CD4-positive, alpha-beta T cell treated with Interleukin-2 at 100 ng/mL for 4 hours (primary cell): ENCODE results near the gene CRYBB1.
A peak's percentile ranks its signal among the peaks of the same experiment; 100 is the strongest.

Source experiments
- DNase-seq: peaks from one replicate; pipeline ENCODE4 v3.0.0-alpha.2; 2020; ENCODE audit warnings: low spot score

Gene CRYBB1

GRCh38 chr22:26577081-26577480 is 40.7 kb downstream of the CRYBB1 start:
- DNase-seq, result no peak

- DNase-seq, result no peak
Observed at GRCh38 chr22:26576026-26576680, 41.7 kb downstream of the CRYBB1 start.

- DNase-seq, result no peak
Observed at GRCh38 chr22:26574001-26574723, 43.7 kb downstream of the CRYBB1 start.

- DNase-seq, result no peak
Observed at GRCh38 chr22:26573026-26573662, 44.7 kb downstream of the CRYBB1 start.

GRCh38 chr22:26570864-26571525 is 46.8 kb downstream of the CRYBB1 start:
- no peak for DNase-seq

- DNase-seq, result no peak
Observed at GRCh38 chr22:26570115-26570514, 47.7 kb downstream of the CRYBB1 start.

- no peak for DNase-seq
Observed at GRCh38 chr22:26568207-26568706, 49.6 kb downstream of the CRYBB1 start.

- no peak for DNase-seq
Observed at GRCh38 chr22:26567610-26568009, 50.2 kb downstream of the CRYBB1 start.

GRCh38 chr22:26566994-26567393 is 50.8 kb downstream of the CRYBB1 start:
- DNase-seq, result no peak

GRCh38 chr22:26565889-26566288 is 51.9 kb downstream of the CRYBB1 start:
- DNase-seq, result peak; percentile 17

- DNase-seq, result no peak
Observed at GRCh38 chr22:26565181-26565580, 52.6 kb downstream of the CRYBB1 start.

- no peak for DNase-seq
Observed at GRCh38 chr22:26564672-26565071, 53.2 kb downstream of the CRYBB1 start.

GRCh38 chr22:26564181-26564580 is 53.6 kb downstream of the CRYBB1 start:
- DNase-seq, result no peak

GRCh38 chr22:26563022-26563421 is 54.8 kb downstream of the CRYBB1 start:
- DNase-seq, result peak; percentile 32

GRCh38 chr22:26561756-26562417 is 55.9 kb downstream of the CRYBB1 start:
- no peak for DNase-seq

- no peak for DNase-seq
Observed at GRCh38 chr22:26559961-26560575, 57.8 kb downstream of the CRYBB1 start.

- DNase-seq, result no peak
Observed at GRCh38 chr22:26558248-26558895, 59.5 kb downstream of the CRYBB1 start.

- no peak for DNase-seq
Observed at GRCh38 chr22:26556904-26557303, 60.9 kb downstream of the CRYBB1 start.

- DNase-seq, result no peak
Observed at GRCh38 chr22:26555478-26555877, 62.3 kb downstream of the CRYBB1 start.

GRCh38 chr22:26554956-26555355 is 62.9 kb downstream of the CRYBB1 start:
- no peak for DNase-seq
